ENCODE measurements around the gene SNX24.

Gene SNX24

GRCh38 chr5:123035360-123035917, 190.0 kb downstream of the SNX24 start:
- no peak for DNase-seq

- no peak for DNase-seq
These were observed 190.5 kb downstream of the SNX24 start for GRCh38 chr5:123035918-123036390.

GRCh38 chr5:123036391-123037103, 191.1 kb downstream of the SNX24 start, which contains the start of gene PPIC:
Gene PPIC (minus strand): TSS chr5:123036725. CDS start chr5:123036625, 100 bp downstream.
- DNase-seq = no peak

- no peak for DNase-seq
These were observed 191.6 kb downstream of the SNX24 start for GRCh38 chr5:123037104-123037418.

- no peak for DNase-seq
These were observed 194.3 kb downstream of the SNX24 start for GRCh38 chr5:123039673-123040072.

GRCh38 chr5:123044926-123045617, 199.7 kb downstream of the SNX24 start:
- DNase-seq = no peak

GRCh38 chr5:123046222-123046621, 200.8 kb downstream of the SNX24 start:
- DNase-seq = no peak

GRCh38 chr5:123047706-123048105, 202.3 kb downstream of the SNX24 start:
- no peak for DNase-seq

GRCh38 chr5:123051206-123051605, 205.8 kb downstream of the SNX24 start:
- no peak for DNase-seq
